Measurements from ENCODE around the gene ZACN.

DNA sequence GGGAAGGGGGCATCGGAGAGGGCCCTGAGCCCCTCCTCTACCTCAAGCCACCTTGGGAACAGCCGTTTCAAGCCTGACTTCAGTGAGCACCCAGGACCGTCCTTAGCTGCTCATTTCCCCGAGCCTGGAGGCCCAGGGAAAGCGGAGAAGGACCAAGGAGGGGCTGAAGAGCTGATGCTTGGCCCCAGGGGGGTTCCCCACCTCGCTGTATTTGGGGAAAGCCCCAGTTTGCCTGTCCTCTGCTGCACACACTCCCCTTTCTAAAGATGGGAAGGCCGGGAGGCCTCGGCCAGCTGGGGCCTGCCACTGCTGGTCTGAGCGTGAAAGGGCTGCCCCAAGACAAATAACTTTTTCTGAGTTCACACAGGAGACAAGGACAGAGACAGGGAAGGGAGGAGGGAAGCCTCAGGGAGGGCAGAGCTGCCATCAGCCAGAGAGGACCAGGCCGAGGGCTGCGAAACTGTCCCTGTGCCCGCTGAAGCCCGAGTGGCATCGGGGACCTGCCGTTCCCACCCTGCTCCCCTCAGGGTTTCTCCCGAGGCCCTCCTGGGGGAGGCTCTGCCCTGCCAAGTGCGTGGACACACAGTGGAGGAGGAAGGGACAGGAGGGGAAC is 11.6 kb downstream of the ZACN start:
- TF ChIP-seq, protein P1, sequence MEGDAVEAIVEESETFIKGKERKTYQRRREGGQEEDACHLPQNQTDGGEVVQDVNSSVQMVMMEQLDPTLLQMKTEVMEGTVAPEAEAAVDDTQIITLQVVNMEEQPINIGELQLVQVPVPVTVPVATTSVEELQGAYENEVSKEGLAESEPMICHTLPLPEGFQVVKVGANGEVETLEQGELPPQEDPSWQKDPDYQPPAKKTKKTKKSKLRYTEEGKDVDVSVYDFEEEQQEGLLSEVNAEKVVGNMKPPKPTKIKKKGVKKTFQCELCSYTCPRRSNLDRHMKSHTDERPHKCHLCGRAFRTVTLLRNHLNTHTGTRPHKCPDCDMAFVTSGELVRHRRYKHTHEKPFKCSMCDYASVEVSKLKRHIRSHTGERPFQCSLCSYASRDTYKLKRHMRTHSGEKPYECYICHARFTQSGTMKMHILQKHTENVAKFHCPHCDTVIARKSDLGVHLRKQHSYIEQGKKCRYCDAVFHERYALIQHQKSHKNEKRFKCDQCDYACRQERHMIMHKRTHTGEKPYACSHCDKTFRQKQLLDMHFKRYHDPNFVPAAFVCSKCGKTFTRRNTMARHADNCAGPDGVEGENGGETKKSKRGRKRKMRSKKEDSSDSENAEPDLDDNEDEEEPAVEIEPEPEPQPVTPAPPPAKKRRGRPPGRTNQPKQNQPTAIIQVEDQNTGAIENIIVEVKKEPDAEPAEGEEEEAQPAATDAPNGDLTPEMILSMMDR (conservative IDR thresholded peaks at IDR 0.05; ENCODE audit: low read length) = no peak
- TF ChIP-seq EZH2phosphoT487 (IDR thresholded peaks at IDR 0.05; ENCODE audit: borderline replicate concordance) = no peak

Data from Loucy (cell line).